HG03045 (cell line): ENCODE measurements around the gene NUMA1.

ENCODE experiments used
- ATAC-seq: cut with Tn5 transposase; IDR thresholded peaks from one replicate; pipeline ENCODE4 v1.9.1; 2021; ENCODE audit warnings: mild to moderate bottlenecking, moderate library complexity; ENCODE audit not compliant: unreplicated experiment

The NUMA1 gene

DNA sequence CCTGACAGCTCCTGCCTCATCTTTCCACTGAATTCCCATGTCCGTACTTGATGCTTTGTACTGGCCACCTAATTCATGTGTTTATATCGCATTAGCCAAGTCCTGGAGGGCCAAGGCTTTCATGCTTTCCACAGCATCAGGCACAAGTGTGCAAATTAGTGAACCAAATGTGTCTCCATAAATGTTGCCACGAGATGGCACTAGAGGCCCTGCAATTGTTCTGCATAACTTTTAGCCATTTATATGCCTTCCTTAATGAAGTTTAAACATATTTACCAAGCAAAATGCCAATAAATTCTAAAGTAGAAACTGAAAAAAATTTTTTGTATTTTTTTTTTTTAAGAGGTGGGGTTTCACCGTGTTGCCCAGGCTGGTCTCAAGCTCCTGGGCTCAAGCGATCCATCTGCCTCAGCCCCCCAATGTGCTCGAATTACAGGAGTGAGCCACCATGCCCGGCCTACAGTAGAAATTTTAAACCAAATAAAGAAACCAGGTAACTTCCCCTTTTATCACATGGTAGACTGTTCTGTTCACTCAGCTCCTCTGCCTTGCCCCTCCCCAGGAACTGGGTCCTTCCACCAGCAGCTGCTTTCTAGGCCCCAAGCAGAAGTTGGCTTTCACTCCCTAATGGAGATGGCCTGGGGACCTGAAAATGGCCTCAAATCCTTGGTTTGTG, 102.5 kb downstream of the NUMA1 start:
- no peak for ATAC-seq

DNA sequence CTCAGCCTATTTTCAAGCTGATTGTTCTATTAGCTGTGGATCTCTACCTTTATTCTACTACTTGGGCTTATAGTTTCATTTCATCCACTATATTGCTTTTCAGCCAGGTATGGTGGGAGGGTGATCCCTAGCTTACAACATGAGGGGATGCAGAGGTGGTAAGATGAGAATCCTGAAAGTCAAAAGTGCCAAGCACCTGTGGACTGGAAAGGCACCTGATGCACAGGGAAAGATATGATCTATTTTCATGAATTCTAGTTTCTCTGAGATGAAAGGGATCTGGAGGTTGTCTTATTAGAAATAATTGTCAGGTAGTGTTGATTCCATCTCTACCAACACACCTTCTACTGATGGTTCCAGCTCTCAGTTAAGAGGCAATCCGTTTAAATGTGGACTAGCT, 103.3 kb downstream of the NUMA1 start:
- no peak for ATAC-seq

DNA sequence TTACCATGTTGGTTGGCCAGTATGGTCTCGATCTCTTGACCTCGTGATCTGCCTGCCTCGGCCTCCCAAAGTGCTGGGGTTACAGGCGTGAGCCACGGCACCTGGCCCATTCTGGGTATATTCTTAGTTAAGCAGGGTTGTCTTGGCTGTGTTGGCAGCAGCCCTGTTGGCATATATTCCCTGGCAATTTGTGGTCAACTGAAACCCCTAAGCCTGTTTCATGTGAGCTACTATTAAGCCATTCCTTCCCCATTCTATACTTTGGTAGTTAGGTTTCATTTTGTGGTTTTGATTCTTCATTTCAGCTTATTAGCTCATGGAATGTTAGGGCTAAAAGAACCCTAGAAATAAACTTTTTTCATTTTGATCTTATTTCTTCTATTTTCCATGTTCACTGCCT, 103.8 kb downstream of the NUMA1 start:
- ATAC-seq, result no peak

DNA sequence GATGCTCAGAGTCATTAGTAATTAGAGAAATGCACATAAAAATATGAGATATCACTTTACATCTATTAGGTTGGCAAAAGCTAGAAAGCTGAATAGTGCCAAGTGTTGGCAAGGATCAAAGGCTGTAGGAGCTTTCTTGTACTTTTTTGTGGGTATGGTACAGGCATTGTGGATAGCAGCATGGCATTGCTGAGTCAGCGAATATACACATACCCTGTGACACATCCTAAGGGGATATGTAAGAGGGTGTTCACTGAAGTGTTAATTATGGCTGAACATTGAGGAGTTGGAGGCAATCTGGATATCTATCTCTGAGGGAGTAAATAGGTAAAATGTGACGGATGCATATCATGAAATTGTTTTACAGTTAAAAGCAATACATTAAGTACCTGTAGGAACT, 108.7 kb downstream of the NUMA1 start:
- no peak for ATAC-seq

DNA sequence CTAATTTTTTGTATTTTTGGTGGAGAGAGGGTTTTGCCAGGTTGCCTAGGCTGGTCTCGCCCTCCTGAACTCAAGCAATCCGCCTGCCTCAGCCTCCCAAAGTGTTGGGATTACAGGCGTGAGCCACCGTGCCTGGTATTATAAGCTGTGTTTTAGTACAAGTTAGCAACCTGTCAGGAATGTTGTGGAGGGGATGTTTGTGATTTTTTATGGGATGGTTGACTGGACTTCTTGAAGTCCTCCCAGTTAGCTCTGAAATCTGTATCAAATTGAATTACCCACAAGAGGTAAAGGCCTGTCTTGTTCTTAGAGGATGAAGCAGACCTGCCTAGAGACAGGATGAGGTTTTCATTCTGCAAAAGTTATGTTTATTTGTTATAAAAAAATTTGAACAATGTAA, 115.7 kb downstream of the NUMA1 start:
- ATAC-seq, result no peak

DNA sequence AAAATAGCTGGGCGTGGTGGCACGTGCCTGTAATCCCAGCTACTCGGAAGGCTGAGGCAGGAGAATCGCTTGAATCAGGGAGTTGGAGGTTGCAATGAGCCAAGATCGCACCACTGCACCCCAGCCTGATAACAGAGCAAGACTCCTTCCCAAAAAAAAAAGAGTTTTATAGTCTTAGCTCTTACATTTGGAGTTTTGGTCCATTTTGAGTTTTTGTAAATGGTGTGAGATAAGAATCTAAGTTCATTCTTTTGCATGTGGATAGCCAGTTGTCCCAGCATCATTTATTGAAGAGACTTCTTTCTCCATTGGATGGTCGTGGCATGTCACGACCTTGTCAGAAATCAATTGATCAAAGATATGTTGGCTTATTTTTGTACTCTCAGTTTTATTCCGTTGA, 116.9 kb downstream of the NUMA1 start:
- no peak for ATAC-seq

DNA sequence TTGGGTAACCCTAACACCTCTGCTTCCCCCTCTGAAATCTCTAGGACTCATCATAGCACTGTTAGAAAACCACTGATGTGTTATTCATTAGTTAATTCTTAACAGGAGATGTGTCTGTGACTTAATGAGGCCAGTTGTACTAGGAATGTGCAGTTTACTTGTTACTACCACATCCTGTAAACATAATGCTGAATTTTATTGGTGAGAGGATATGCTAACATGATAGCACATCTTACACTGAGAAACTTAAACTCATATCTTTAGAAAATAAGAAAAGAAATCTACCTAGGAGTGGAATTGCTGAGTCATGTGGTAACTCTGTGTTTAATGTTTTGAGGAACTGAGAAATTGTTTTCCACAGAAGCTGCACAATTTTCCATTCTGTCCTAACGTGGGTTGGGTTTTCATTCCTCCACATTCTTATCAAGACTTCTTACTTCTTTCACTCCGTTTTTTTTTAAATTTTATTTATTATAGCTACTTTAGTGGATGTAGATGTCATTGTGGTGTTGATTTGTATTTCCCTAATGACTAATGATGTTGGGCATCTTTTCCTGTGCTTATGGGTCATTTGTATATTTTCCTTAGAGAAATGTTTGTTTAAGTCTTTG, 117.8 kb downstream of the NUMA1 start:
- no peak for ATAC-seq

DNA sequence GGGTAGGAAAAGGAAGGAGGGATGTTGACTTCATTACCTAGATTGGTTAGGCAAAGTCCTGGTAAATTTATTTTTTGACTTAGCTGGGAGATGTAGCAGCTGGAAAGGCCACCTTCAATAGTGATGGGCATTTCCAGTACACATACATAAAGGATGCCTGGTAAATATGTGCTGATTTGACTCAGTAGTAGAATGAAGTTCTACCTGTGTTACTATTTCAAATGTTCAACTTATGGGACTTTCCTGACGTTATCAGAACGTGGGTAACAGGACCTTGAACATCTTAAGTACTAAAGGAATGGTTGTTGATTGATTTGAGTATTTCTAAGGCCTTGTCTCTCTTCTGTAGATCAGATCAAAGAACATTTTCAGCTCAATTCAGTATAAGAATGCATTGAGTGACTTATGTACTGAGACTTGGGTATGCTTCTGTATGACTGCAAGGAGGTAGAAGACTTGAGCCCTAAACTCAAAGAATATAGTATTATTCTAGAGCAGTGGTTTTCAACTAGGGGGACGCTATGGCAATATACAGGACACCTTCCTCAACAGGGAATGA, 124.4 kb downstream of the NUMA1 start:
- no peak for ATAC-seq
